Fibroblast of lung (primary cell): ENCODE data around the gene LRP10.

Experiments used
- CTCF ChIP-seq, 2 donors: IDR thresholded peaks in 1 of 2; conservative IDR thresholded peaks in 1 of 2; 1 replicate in 1 of 2; 2 replicates in 1 of 2; pipeline ENCODE4 v1.5.1; 2011 to 2012; ENCODE audit warnings: low read length in 2 of 2, control low read depth in 1 of 2, inconsistent platforms in 1 of 2, low read depth in 1 of 2, mild to moderate bottlenecking in 1 of 2
- EZH2 ChIP-seq: IDR thresholded peaks from 2 replicates; pipeline ENCODE4 v1.5.1; 2012; ENCODE audit warnings: low read length, control low read depth, mild to moderate bottlenecking; ENCODE audit errors: missing control alignments

- TF ChIP-seq CTCF (conservative IDR thresholded peaks at IDR 0.05 in 1 of 2, IDR thresholded peaks at IDR 0.05 in 1 of 2; ENCODE audit: low read depth in 1 of 2, low read length in 2 of 2) (peak; percentile 60), EZH2 (no peak)
These were observed 35.0 kb upstream of the LRP10 start, which contains the start of gene MMP14 for GRCh38 chr14:22836301-22837113.
